ENCODE results near the gene ARHGAP6.
A peak's percentile ranks its signal among the peaks of the same experiment; 100 is the strongest.

The ARHGAP6 gene

GRCh38 chrX:11205796-11206195 lies 459.9 kb downstream of the ARHGAP6 start:
- DNase-seq: no peak

DNA sequence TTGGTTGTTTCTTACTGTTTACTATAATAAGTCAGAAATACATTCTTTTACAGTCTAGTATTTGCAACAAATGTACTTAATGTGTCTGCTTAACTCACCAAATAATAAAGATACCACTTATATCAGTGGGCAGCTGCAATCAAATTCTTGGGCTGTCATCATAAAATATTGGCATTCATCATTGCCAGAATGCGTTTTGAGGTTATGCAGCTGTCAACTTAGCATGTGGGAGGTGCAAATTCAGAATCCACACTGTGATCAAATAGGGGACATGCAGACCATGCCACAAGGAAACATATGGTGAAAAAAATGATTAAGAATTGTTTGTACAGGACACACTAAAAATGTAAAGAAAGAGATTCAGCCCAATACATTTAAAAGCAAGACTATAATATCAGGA lies 468.0 kb downstream of the ARHGAP6 start:
- no peak for DNase-seq

- no peak for DNase-seq
These were observed 469.2 kb downstream of the ARHGAP6 start for GRCh38 chrX:11196476-11196875.

- DNase-seq: no peak
These were observed 472.7 kb downstream of the ARHGAP6 start for GRCh38 chrX:11193035-11193469.

DNA sequence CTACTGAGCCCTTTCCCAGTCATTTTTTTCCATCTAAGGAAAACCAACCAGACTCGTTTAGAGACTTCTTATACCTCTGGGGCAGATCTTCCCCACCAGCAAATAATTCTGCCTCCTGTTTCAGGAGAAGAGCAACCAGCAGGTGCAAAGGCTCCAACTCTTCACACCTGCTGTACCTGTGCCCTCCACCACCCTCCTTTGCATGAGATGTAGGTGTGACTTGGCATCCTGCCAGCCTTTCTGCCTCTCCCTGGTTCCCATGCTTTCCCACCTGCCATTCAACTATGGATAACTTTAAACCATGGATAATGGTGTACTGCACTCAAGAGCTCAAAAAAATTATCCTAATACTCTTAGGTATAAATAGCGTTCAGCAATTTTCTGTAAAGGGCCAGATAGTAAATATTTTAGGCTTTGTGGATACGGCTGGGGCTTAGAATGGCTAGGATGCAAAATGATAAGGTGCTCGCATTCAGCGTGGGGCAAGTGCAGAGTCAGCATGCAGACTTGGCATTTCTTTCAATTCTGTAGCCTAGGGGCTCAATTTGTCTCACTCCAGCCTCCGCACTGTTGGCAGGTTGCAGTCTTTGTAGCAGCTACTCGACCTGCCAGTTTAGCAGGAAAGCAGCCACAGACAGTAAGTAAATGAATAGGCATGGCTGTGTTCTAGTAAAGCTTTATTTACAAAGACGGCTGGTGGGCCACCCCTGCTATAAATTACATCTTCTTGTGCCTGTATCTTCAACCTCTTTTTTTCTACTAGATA lies 474.8 kb downstream of the ARHGAP6 start:
- peak; percentile 11 for DNase-seq

DNA sequence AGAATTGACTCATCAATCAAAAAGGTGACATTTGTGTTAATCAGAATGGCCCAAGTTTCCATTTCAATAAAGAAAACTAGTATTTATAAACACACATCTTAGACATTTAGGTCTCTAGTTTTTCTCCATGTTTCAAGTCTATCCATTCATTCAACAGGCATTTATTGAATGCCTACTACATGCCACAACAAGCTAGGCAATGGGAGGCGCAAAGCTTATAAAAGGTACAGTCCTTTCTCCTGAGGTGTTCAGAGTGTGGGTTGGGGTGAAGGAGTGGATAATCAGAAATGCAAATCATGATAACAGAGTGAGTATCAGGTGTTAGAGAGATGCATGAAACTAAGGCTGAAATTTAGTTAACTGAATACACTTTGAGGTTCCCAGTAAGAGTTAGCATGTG lies 476.6 kb downstream of the ARHGAP6 start:
- DNase-seq: no peak

DNA sequence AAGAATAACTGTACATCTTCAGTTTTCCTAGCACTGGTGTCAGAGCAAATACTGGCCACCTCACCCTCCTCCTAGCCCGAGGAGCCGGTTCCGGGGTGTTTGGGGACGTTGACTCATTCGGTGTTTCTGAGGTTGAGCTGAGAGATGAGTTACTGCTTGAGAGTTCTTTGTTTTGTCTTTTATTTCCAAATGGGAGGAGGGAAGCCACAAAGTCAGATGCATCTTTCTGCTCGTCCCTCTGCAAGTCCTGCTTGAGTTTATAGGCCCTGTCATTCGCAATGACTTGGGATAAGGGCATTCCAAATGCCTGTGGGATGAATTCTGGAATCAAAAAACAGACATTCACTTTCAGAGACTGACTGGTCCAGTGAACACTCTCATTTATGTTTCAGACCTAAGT lies 477.1 kb downstream of the ARHGAP6 start:
- no peak for DNase-seq

DNA sequence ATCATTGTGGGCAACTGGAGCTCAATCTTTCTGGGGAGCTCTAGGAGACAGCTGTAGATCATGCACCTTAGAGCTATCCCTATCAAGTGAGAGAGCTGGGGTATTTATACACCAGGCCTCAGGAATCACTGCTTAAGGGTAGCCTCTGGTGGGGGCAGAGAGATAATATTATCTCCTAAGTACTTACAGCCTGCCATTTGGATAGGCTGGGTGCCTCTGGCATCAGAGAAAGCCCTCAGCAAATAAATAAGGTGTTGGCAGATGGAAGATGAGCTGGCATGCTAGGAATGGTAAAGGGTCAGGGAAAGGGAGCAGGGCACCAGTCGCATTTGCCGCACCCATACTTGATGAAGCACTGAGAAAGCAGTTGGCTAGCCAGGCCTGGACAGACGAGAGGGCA lies 478.7 kb downstream of the ARHGAP6 start:
- DNase-seq: peak; percentile 37

DNA sequence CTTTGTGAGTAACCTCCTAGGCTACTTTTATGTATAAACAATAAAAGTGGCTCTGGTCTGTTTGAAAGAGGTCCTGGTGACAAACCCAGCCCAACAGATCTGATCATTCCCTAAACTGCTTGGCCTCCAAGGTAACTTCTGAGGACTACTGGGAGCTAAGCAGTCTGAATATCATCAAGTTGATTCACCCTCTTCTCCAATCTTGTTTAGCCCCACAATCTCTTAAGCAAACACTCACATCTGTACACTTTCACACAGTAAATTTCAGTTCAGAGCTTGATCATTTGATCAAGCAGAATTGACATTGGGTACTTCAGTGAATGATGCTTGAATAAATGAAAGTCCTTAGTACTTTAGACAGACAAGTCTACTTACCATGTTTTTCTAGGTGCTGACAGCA lies 479.9 kb downstream of the ARHGAP6 start:
- peak; percentile 90 for DNase-seq

GRCh38 chrX:11180571-11180970 lies 485.1 kb downstream of the ARHGAP6 start:
- peak; percentile 12 for DNase-seq

- DNase-seq: no peak
These were observed 493.3 kb downstream of the ARHGAP6 start for GRCh38 chrX:11172415-11172814.

- DNase-seq: no peak
These were observed 493.8 kb downstream of the ARHGAP6 start for GRCh38 chrX:11171956-11172355.

GRCh38 chrX:11164433-11164832 lies 501.3 kb downstream of the ARHGAP6 start:
- DNase-seq: no peak

DNA sequence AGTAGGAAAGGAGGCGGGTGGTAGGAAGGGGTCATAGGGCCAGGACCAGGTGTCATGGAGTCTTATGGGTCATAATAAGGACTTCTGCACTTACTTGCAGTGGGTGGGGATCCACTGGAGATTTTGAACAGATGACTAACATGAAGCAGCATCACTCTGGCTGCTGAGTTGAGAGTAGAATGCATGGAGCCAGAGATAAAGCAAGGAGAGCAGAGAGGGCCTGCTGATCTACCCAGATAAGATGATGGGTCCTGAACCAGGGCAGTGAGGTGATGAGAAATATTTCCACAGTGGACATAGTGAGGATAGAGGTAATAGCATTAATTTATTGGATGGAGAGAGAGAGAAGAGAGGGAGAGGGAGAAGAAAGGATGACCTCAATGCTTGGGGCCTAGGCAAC lies 506.6 kb downstream of the ARHGAP6 start:
- DNase-seq: no peak

DNA sequence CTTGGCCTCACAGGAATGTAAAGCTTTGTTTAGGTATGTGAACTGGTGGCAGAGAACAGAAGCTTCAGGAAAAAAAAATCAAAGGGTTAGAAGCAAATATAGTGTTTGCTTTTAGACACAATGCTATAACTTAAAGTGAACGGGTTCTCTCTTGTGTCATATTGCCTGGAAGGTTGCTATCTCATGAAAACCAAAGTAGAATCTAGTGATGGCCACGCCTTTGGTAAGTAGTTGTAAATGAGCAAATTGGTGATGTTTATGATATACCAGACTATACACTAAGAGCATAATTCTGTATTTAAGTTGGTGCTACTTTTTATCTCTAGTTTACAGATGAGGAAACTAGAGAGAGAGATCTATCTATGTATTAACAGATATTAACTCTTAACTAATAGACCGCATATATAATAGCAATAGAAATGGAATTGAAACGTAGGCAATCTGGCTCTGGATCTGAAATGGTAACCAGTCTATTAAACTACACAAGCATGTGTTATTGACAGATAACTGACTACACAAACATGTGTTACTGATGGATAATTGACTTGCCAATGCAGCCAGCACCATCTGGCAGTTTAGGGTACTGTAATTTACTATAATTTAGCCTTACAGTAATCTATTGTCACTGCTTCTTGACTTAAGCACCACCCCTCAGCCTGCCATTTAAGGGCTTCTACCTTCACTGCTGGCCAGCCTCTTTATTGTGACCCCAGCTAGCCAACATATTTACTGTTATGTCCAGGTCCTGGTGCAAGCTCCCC lies 513.7 kb downstream of the ARHGAP6 start:
- DNase-seq: peak; percentile 94

GRCh38 chrX:11148401-11148800 lies 517.3 kb downstream of the ARHGAP6 start:
- DNase-seq: no peak

DNA sequence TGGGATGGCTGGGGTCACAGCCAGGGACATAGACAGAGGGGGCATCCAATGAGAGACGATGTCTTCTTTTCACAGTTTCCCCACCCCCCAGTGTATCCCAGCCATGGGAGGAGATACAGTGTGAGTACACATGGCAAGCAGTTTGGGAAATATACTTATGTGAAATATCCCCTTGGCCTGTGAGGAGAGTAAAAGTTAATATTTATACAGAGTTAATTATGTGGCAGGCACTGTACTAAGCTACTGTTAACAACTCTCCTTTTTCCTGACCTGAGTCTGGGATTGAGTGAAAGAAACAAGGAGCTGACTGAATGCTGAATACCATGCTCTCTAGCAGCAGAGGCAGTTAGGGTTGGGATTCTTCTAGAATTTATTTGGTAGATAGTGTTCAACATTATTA lies 519.3 kb downstream of the ARHGAP6 start:
- no peak for DNase-seq

GRCh38 chrX:11143931-11144678 lies 521.6 kb downstream of the ARHGAP6 start:
- DNase-seq: peak; percentile 92

DNA sequence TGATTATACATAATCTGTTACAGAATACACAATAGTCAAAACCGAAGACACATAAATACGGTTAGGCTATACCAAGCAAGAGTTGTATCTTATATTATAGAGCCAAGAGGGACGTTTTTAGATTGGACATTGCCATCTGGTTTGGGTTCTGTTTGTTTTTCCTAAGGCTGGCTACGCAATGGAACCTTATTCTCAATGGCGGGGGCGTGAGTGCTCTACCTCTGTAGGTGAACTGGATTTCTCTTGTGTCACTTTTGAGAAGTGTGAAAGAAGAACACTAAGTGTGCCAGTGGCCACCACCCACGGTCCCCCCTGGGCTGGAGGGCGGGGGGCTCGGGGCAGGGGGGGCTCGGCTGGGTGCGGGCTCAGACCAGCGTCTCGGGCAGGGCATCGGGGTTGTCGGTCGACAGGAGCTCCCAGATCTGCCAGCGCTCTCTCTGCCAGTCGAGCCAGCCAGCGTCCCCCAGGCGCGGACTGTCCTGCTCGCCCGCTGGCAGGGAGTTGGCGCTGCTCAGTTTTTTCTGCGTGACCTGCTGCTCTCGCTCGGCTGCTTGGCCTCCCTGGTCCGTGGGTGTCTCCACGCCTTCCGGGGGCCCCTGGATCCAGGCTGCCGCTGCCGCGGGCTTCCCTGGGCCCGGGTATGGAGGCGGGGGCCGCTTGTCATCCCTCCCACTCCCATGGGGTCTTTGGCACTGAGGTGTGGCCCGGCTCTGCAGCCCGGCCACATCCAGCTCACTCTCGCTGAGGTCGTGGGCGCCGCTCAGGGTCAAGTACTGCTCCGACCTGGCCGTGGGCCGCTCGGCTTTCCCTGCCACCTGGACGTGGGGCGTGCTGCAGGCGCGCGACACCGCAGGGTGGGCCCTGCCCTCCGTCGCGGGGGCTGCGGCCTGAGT lies 527.0 kb downstream of the ARHGAP6 start:
- no peak for DNase-seq

- peak; percentile 41 for DNase-seq
These were observed 528.1 kb downstream of the ARHGAP6 start for GRCh38 chrX:11137543-11138139.

GRCh38 chrX:11135564-11136185 lies 530.0 kb downstream of the ARHGAP6 start:
- DNase-seq: no peak

GRCh38 chrX:11131146-11131545 lies 534.6 kb downstream of the ARHGAP6 start:
- DNase-seq: no peak
